Left lung (tissue), 10 donors: ENCODE data around the gene TTC7B. TPM values are rescaled to one million over a fixed set of nuclear protein-coding genes. Genes with fewer than 3 reads are reported as not detected.

Experiments used
- ATAC-seq: fragments of 200-7000 bp; cut with Tn5 transposase; one replicate; pipeline ENCODE4 v1.9.1; 2020; ENCODE audit warnings: moderate library complexity
- DNase-seq, 4 donors: peaks; one replicate each; pipeline ENCODE4 v3.0.0-alpha.2; 2013 to 2020
- H3K27ac ChIP-seq, 2 donors: fragments of 200-600 bp; sonication (generic) in 1 of 2; one replicate each; pipeline versions ENCODE4 v1.5.0 to v1.8.0; 2020 to 2021
- H3K27me3 ChIP-seq, 2 donors: fragments of 200-600 bp; sonication (generic) in 1 of 2; one replicate each; pipeline versions ENCODE4 v1.5.0 to v1.8.0; 2020 to 2021
- H3K36me3 ChIP-seq, 2 donors: fragments of 200-600 bp; sonication (generic) in 1 of 2; one replicate each; pipeline versions ENCODE4 v1.5.0 to v1.8.0; 2020 to 2021
- H3K4me1 ChIP-seq, 2 donors: fragments of 200-600 bp; one replicate each; pipeline ENCODE4 v1.8.0; 2021
- H3K4me3 ChIP-seq, 2 donors: fragments of 200-600 bp; sonication (generic) in 1 of 2; one replicate each; pipeline versions ENCODE4 v1.5.0 to v1.8.0; 2020 to 2021; ENCODE audit warnings: mild to moderate bottlenecking in 1 of 2
- H3K9me3 ChIP-seq, 2 donors: fragments of 200-600 bp; sonication (generic) in 1 of 2; one replicate each; pipeline versions ENCODE4 v1.5.0 to v1.8.0; 2020 to 2021
- CTCF ChIP-seq, 2 donors: fragments of 200-600 bp; sonication (generic) in 1 of 2; IDR thresholded peaks; one replicate each; pipeline versions ENCODE4 v1.5.0 to v1.8.0; 2021; ENCODE audit warnings: antibody characterized with exemption in 2 of 2
- intact Hi-C, 2 donors: fragments of 100-400 bp; cut with DNase I; formaldehyde crosslinking; loops; one replicate each; pipeline versions ENCODE4 v1.11.2 to v1.14.2; 2022
- polyA plus RNA-seq, 6 donors: library from polyadenylated mRNA; unstranded; fragments of 120-200 nt; gene quantifications; one replicate each; pipeline ENCODE4 v1.2.1, GENCODE V29; 2013; ENCODE audit not compliant: insufficient read length in 6 of 6
- total RNA-seq, 2 donors: library from RNA; stranded (reverse); fragmentation: NEBNext Ultra II Directional; extraction: Animal tissue kit (Norgen Biotek cat#: 25700); gene quantifications; one replicate each; pipeline ENCODE4 v1.2.1, GENCODE V29; 2021
- donor health status: DM: no; HTN: yes; CAD: no.
- donor health status: DM: no; HTN: no; CAD: no.

Gene TTC7B
- total and polyA plus RNA-seq, 8 donors: 26.8 to 47.5 (median 39.5) TPM

- no peaks in the 10 kb centered on the region for H3K27me3 ChIP-seq
- H3K4me1 ChIP-seq: peaks cover 3 to 31% of the 10 kb centered on the region in 2 donors
- DNase-seq: no peak
- ATAC-seq: no peak
- no peak overlapping the region for H3K4me3 ChIP-seq
- no peaks in the 10 kb centered on the region for H3K9me3 ChIP-seq
- no peak overlapping the region for H3K27ac ChIP-seq
- TF ChIP-seq CTCF (IDR thresholded peaks at IDR 0.05): no peak
- peaks cover 0 to 15% of the 10 kb centered on the region in 2 donors for H3K36me3 ChIP-seq
- intact Hi-C loops: no loop called here
Observed at GRCh38 chr14:90656973-90657372, 159.3 kb downstream of the TTC7B start.

- ATAC-seq: no peak
- H3K9me3 ChIP-seq: no peaks in the 10 kb centered on the region
- DNase-seq: no peak
- peaks cover 0 to 21% of the 10 kb centered on the region in 2 donors for H3K4me1 ChIP-seq
- intact Hi-C loops: no loop called here
- no peak overlapping the region for H3K27ac ChIP-seq
- no peak overlapping the region for H3K4me3 ChIP-seq
- peaks cover 0 to 15% of the 10 kb centered on the region in 2 donors for H3K36me3 ChIP-seq
- H3K27me3 ChIP-seq: no peaks in the 10 kb centered on the region
- TF ChIP-seq CTCF (IDR thresholded peaks at IDR 0.05): no peak
Observed at GRCh38 chr14:90655829-90656228, 160.4 kb downstream of the TTC7B start.

- Histone ChIP-seq H3K4me3 (no peak overlapping the region), H3K9me3 (no peaks in the 10 kb centered on the region), H3K27ac (no peak overlapping the region), H3K27me3 (no peaks in the 10 kb centered on the region), H3K4me1 (peaks cover 0 to 18% of the 10 kb centered on the region in 2 donors), H3K36me3 (peaks cover 0 to 15% of the 10 kb centered on the region in 2 donors)
- DNase-seq (no peak), ATAC-seq (no peak)
- no peak for TF ChIP-seq CTCF (IDR thresholded peaks at IDR 0.05)
- intact Hi-C loops: no loop called here
Observed at GRCh38 chr14:90654831-90655276, 161.4 kb downstream of the TTC7B start.

- no peak for ATAC-seq
- H3K27me3 ChIP-seq: no peaks in the 10 kb centered on the region
- intact Hi-C loops: no loop called here
- no peak overlapping the region for H3K27ac ChIP-seq
- DNase-seq: no peak
- H3K36me3 ChIP-seq: peaks cover 0 to 15% of the 10 kb centered on the region in 2 donors
- no peaks in the 10 kb centered on the region for H3K9me3 ChIP-seq
- H3K4me1 ChIP-seq: no peaks in the 10 kb centered on the region
- H3K4me3 ChIP-seq: no peak overlapping the region
- TF ChIP-seq CTCF (IDR thresholded peaks at IDR 0.05): no peak
Observed at GRCh38 chr14:90652626-90653025, 163.6 kb downstream of the TTC7B start.

GRCh38 chr14:90651976-90652560 lies 164.2 kb downstream of the TTC7B start:
- intact Hi-C loops: no loop called here
- DNase-seq (no peak), ATAC-seq (no peak)
- H3K27ac ChIP-seq: no peak overlapping the region
- H3K36me3 ChIP-seq: peaks cover 0 to 14% of the 10 kb centered on the region in 2 donors
- no peak overlapping the region for H3K4me3 ChIP-seq
- TF ChIP-seq CTCF (IDR thresholded peaks at IDR 0.05): no peak
- H3K9me3 ChIP-seq: no peaks in the 10 kb centered on the region
- H3K27me3 ChIP-seq: no peaks in the 10 kb centered on the region
- peaks cover 0 to under 1% of the 10 kb centered on the region in 2 donors for H3K4me1 ChIP-seq
